Neuron (in vitro differentiated cells): Measurements from ENCODE around the gene TMEM192.
A peak's percentile ranks its signal among the peaks of the same experiment; 100 is the strongest.
"Not testable (repeated sequence)": the region's sequence is repeated elsewhere in the genome, so short reads cannot be mapped to it uniquely, and the experiment has no call there.

Experiments used
- H2AFZ ChIP-seq: one replicate; pipeline ENCODE4 v1.6.1; 2013; ENCODE audit warnings: low read depth, mild to moderate bottlenecking, inconsistent platforms, low read length, moderate library complexity
- H3K27me3 ChIP-seq: one replicate; pipeline ENCODE4 v1.6.1; 2013; ENCODE audit warnings: low read length; ENCODE audit not compliant: insufficient read depth
- H3K36me3 ChIP-seq: one replicate; pipeline ENCODE4 v1.6.1; 2013; ENCODE audit warnings: low read length; ENCODE audit not compliant: insufficient read depth
- H3K4me1 ChIP-seq: one replicate; pipeline ENCODE4 v1.6.1; 2013; ENCODE audit warnings: low read length; ENCODE audit not compliant: insufficient read depth
- H3K4me3 ChIP-seq: 2 replicates; pipeline ENCODE4 v1.5.1; 2013; ENCODE audit warnings: mild to moderate bottlenecking, low read length, moderate library complexity
- H3K9me3 ChIP-seq: one replicate; pipeline ENCODE4 v1.6.1; 2013; ENCODE audit warnings: low read length

Gene TMEM192

GRCh38 chr4:165125869-165126499 is 13.3 kb upstream of the TMEM192 start:
- not testable (repeated sequence) for H3K4me3 ChIP-seq, H3K4me1 ChIP-seq, H3K36me3 ChIP-seq, H2AFZ ChIP-seq, H3K27me3 ChIP-seq, H3K9me3 ChIP-seq

- Histone ChIP-seq H3K4me1 (no peaks in the 10 kb centered on the region), H3K4me3 (no peak overlapping the region), H3K27me3 (no peaks in the 10 kb centered on the region), H2AFZ (no peak overlapping the region), H3K9me3 (no peaks in the 10 kb centered on the region), H3K36me3 (no peaks in the 10 kb centered on the region)
Measured at GRCh38 chr4:165124488-165124887, 11.8 kb upstream of the TMEM192 start.

GRCh38 chr4:165118256-165118909 is 5.7 kb upstream of the TMEM192 start:
- no peaks in the 10 kb centered on the region for H3K4me1 ChIP-seq
- H3K9me3 ChIP-seq: no peaks in the 10 kb centered on the region
- H3K27me3 ChIP-seq: no peaks in the 10 kb centered on the region
- H3K36me3 ChIP-seq: no peaks in the 10 kb centered on the region
- no peak overlapping the region for H3K4me3 ChIP-seq
- no peak overlapping the region for H2AFZ ChIP-seq

GRCh38 chr4:165115301-165115700 is 2.6 kb upstream of the TMEM192 start:
- Histone ChIP-seq H3K27me3 (no peaks in the 10 kb centered on the region), H3K4me3 (no peak overlapping the region)

GRCh38 chr4:165111906-165112367 is 723 bp downstream of the TMEM192 start:
- Histone ChIP-seq H3K4me1 (peaks cover 6% of the 10 kb centered on the region), H3K9me3 (no peaks in the 10 kb centered on the region), H3K36me3 (no peaks in the 10 kb centered on the region), H3K27me3 (no peaks in the 10 kb centered on the region), H3K4me3 (peak overlapping the region; percentile 94), H2AFZ (peak overlapping the region; percentile 86)

More at GRCh38 chr4:165115301-165115700, 2.6 kb upstream of the TMEM192 start:
- Histone ChIP-seq H2AFZ (no peak overlapping the region), H3K4me1 (peaks cover 6% of the 10 kb centered on the region), H3K36me3 (no peaks in the 10 kb centered on the region), H3K9me3 (no peaks in the 10 kb centered on the region)

GRCh38 chr4:165106518-165106917 is 6.1 kb downstream of the TMEM192 start:
- no peaks in the 10 kb centered on the region for H3K9me3 ChIP-seq
- no peak overlapping the region for H3K4me3 ChIP-seq
- H2AFZ ChIP-seq: no peak overlapping the region
- peaks cover 6% of the 10 kb centered on the region for H3K36me3 ChIP-seq
- no peaks in the 10 kb centered on the region for H3K27me3 ChIP-seq
- H3K4me1 ChIP-seq: peaks cover 2% of the 10 kb centered on the region

GRCh38 chr4:165101641-165102040 is 11.0 kb downstream of the TMEM192 start:
- Histone ChIP-seq H3K9me3 (no peaks in the 10 kb centered on the region), H3K4me3 (no peak overlapping the region), H3K27me3 (no peaks in the 10 kb centered on the region), H3K36me3 (peaks cover 18% of the 10 kb centered on the region), H3K4me1 (no peaks in the 10 kb centered on the region), H2AFZ (no peak overlapping the region)

- Histone ChIP-seq H3K4me3 (no peak overlapping the region), H3K36me3 (peaks cover 14% of the 10 kb centered on the region), H3K4me1 (no peaks in the 10 kb centered on the region), H2AFZ (no peak overlapping the region), H3K27me3 (no peaks in the 10 kb centered on the region), H3K9me3 (no peaks in the 10 kb centered on the region)
Measured at GRCh38 chr4:165096776-165097175, 15.9 kb downstream of the TMEM192 start.

GRCh38 chr4:165095291-165095690 is 17.4 kb downstream of the TMEM192 start:
- Histone ChIP-seq H3K9me3 (no peaks in the 10 kb centered on the region), H3K36me3 (peaks cover 7% of the 10 kb centered on the region), H3K4me3 (no peak overlapping the region), H3K4me1 (no peaks in the 10 kb centered on the region), H2AFZ (no peak overlapping the region), H3K27me3 (no peaks in the 10 kb centered on the region)

GRCh38 chr4:165094873-165095272 is 17.8 kb downstream of the TMEM192 start:
- H3K4me3 ChIP-seq: no peak overlapping the region
- H3K36me3 ChIP-seq: peaks cover 6% of the 10 kb centered on the region
- no peaks in the 10 kb centered on the region for H3K9me3 ChIP-seq
- H2AFZ ChIP-seq: no peak overlapping the region
- H3K4me1 ChIP-seq: no peaks in the 10 kb centered on the region
- no peaks in the 10 kb centered on the region for H3K27me3 ChIP-seq

GRCh38 chr4:165092187-165092586 is 20.5 kb downstream of the TMEM192 start:
- H3K36me3 ChIP-seq: peaks cover 11% of the 10 kb centered on the region
- not testable (repeated sequence) for H3K4me1 ChIP-seq, H3K4me3 ChIP-seq, H3K27me3 ChIP-seq, H3K9me3 ChIP-seq, H2AFZ ChIP-seq

GRCh38 chr4:165088366-165088765 is 24.3 kb downstream of the TMEM192 start:
- Histone ChIP-seq H3K4me3 (no peak overlapping the region), H3K27me3 (no peaks in the 10 kb centered on the region)

GRCh38 chr4:165085946-165086345 is 26.7 kb downstream of the TMEM192 start:
- Histone ChIP-seq H2AFZ (no peak overlapping the region), H3K4me1 (no peaks in the 10 kb centered on the region), H3K27me3 (no peaks in the 10 kb centered on the region)

More at GRCh38 chr4:165088366-165088765, 24.3 kb downstream of the TMEM192 start:
- Histone ChIP-seq H3K9me3 (no peaks in the 10 kb centered on the region), H3K4me1 (no peaks in the 10 kb centered on the region), H2AFZ (no peak overlapping the region), H3K36me3 (peaks cover 23% of the 10 kb centered on the region)

More at GRCh38 chr4:165085946-165086345, 26.7 kb downstream of the TMEM192 start:
- no peaks in the 10 kb centered on the region for H3K9me3 ChIP-seq
- H3K36me3 ChIP-seq: peaks cover 23% of the 10 kb centered on the region
- no peak overlapping the region for H3K4me3 ChIP-seq
